K562 (cell line): ENCODE results near the gene CDCP1. TPM values are rescaled to one million over a fixed set of nuclear protein-coding genes. Genes with fewer than 3 reads are reported as not detected.
A peak's percentile ranks its signal among the peaks of the same experiment; 100 is the strongest.

ENCODE experiments used
- MAZ ChIP-seq, 2 experiments: fragments of 450-650 bp in 1 of 2; sonication (generic) in 1 of 2; formaldehyde crosslinking; IDR thresholded peaks in 1 of 2; conservative IDR thresholded peaks in 1 of 2; 2 replicates each; pipeline versions ENCODE4 v1.4.0 to v1.5.0; 2020; ENCODE audit warnings: mild to moderate bottlenecking in 1 of 2, missing genetic modification reagents in 1 of 2
- polyA plus RNA-seq, 8 experiments: library from polyadenylated mRNA; depleted of rRNA in 4 of 8; stranded (reverse) in 5 of 8; unstranded in 3 of 8; fragments of >200 nt; fragmentation: Nextera tagmentation in 2 of 8; fragmentation: Illumina TruSeq in 1 of 8; extraction: Ambion mirVana in 2 of 8; extraction: Trizol in 1 of 8; gene quantifications; 2 replicates each; pipeline versions ENCODE4 v1.2.1 to v1.2.3, GENCODE V29; 2011 to 2014; ENCODE audit warnings: inconsistent platforms in 1 of 8, missing spikeins in 1 of 8
- total RNA-seq, 7 experiments: library from RNA; depleted of rRNA in 6 of 7; stranded (reverse); fragments of >200 nt in 6 of 7; fragmentation: Illumina TruSeq in 2 of 7; extraction: Trizol in 2 of 7; gene quantifications; 2 replicates each; pipeline versions ENCODE4 v1.2.1 to v1.2.3, GENCODE V29; 2011 to 2021; ENCODE audit warnings: low replicate concordance in 1 of 7
- TF ChIP-seq, protein P1 (sequence below): fragments of 450-650 bp; IDR thresholded peaks from 2 replicates; pipeline ENCODE4 v1.6.1; 2016; ENCODE audit warnings: low read depth

CDCP1 gene
- total and polyA plus RNA-seq, 9 of the 15 experiments (the other 6 are each of a cell fraction or from before 2014, with no cell fraction given), result 3.9 to 16.4 (median 5.2) TPM

DNA sequence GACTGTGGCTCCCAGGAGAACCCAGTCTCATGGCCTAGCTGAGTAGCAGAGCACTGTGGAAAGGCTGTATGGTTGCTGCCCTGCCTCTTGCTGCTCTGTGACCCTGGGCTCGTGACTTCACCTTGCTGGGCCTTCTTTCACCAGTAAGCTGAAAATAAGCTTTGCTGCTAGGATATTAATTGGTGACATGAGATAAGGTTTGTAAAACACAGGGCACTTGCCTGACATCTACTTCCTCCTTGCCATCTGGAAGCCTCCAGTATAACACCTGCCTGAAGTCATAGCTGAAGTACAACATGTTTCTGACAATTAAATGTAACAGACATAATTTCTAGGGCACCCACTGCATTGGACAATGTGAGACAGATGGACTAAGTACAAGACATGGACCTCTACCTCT, 66.5 kb downstream of the CDCP1 start (continued):
- TF ChIP-seq MAZ (CRISPR knock-in tag; conservative IDR thresholded peaks at IDR 0.05 in 1 of 2, IDR thresholded peaks at IDR 0.05 in 1 of 2), result peak in 1 of 2 experiments; percentile 26; a peak in 1 of 4 replicates
- TF ChIP-seq, protein P1, sequence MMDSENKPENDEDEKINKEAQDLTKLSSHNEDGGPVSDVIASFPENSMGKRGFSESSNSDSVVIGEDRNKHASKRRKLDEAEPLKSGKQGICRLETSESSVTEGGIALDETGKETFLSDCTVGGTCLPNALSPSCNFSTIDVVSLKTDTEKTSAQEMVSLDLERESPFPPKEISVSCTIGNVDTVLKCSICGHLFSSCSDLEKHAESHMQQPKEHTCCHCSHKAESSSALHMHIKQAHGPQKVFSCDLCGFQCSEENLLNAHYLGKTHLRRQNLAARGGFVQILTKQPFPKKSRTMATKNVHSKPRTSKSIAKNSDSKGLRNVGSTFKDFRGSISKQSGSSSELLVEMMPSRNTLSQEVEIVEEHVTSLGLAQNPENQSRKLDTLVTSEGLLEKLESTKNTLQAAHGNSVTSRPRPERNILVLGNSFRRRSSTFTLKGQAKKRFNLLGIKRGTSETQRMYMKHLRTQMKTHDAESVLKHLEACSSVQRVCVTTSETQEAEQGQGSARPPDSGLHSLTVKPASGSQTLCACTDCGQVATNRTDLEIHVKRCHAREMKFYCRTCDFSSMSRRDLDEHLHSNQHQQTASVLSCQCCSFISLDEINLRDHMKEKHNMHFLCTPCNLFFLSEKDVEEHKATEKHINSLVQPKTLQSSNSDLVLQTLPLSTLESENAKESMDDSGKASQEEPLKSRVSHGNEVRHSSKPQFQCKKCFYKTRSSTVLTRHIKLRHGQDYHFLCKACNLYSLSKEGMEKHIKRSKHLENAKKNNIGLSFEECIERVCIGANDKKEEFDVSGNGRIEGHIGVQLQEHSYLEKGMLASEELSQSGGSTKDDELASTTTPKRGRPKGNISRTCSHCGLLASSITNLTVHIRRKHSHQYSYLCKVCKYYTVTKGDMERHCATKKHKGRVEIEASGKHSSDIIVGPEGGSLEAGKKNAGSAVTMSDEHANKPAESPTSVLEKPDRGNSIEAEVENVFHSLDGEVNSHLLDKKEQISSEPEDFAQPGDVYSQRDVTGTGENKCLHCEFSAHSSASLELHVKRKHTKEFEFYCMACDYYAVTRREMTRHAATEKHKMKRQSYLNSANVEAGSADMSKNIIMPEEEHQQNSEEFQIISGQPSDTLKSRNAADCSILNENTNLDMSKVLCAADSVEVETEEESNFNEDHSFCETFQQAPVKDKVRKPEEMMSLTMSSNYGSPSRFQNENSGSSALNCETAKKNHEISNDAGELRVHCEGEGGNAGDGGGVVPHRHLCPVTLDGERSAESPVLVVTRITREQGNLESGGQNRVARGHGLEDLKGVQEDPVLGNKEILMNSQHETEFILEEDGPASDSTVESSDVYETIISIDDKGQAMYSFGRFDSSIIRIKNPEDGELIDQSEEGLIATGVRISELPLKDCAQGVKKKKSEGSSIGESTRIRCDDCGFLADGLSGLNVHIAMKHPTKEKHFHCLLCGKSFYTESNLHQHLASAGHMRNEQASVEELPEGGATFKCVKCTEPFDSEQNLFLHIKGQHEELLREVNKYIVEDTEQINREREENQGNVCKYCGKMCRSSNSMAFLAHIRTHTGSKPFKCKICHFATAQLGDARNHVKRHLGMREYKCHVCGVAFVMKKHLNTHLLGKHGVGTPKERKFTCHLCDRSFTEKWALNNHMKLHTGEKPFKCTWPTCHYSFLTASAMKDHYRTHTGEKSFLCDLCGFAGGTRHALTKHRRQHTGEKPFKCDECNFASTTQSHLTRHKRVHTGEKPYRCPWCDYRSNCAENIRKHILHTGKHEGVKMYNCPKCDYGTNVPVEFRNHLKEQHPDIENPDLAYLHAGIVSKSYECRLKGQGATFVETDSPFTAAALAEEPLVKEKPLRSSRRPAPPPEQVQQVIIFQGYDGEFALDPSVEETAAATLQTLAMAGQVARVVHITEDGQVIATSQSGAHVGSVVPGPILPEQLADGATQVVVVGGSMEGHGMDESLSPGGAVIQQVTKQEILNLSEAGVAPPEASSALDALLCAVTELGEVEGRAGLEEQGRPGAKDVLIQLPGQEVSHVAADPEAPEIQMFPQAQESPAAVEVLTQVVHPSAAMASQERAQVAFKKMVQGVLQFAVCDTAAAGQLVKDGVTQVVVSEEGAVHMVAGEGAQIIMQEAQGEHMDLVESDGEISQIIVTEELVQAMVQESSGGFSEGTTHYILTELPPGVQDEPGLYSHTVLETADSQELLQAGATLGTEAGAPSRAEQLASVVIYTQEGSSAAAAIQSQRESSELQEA, result no peak
